ENCODE data around the gene LOXL3. TPM values are rescaled to one million over a fixed set of nuclear protein-coding genes. Genes with fewer than 3 reads are reported as not detected.
"Not testable (repeated sequence)": the region's sequence is repeated elsewhere in the genome, so short reads cannot be mapped to it uniquely, and the experiment has no call there.

LOXL3 gene
- polyA plus RNA-seq, 1 donor from 2014 or later: 20.1 TPM

DNA sequence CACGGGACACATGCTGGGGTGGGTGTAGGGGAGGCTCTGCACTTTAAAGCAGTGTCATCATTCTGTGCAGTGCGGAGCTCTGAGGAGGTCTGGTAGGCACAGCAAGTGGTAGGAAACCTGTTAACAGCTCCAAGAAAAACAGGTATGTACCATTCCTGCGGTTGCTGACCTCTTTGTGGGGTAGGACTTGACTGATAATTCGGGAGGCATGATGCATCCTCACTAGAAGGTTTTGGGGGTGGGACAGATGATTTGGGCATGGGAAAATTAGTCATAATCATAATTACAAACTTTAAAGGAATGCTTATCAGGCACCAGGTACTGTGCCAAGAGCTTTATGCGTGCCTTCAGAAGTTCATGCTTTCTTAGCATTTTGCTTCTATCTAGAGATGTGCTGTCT is 10.5 kb upstream of the LOXL3 start:
- Histone ChIP-seq H3K9ac (ENCODE audit: low read length) (no peak overlapping the region), H3K79me2 (replicated peaks; ENCODE audit: insufficient read depth, low read length) (no peaks in the 10 kb centered on the region), H2AFZ (ENCODE audit: low read depth, low read length) (no peak overlapping the region), H3K4me3 (ENCODE audit: low read length) (no peak overlapping the region), H3K9me3 (ENCODE audit: low read length) (no peaks in the 10 kb centered on the region), H3F3A (ENCODE audit: insufficient read depth, low read length, poor library complexity, severe bottlenecking) (no peaks in the 10 kb centered on the region), H4K20me1 (ENCODE audit: insufficient read depth) (no peaks in the 10 kb centered on the region), H3K36me3 (ENCODE audit: insufficient read depth, low read length) (no peaks in the 10 kb centered on the region), H3K9me2 (ENCODE audit: insufficient read depth, low read length) (no peaks in the 10 kb centered on the region), H3K27ac (ENCODE audit: low read length) (no peak overlapping the region), H3K27me3 (ENCODE audit: insufficient read depth, low read depth, low read length) (peaks cover 2% of the 10 kb centered on the region), H3K4me2 (ENCODE audit: low read length) (no peak overlapping the region)
- no peak for TF ChIP-seq EP300 (conservative IDR thresholded peaks at IDR 0.05; ENCODE audit: poor library complexity, severe bottlenecking)
- TF ChIP-seq, protein P1, sequence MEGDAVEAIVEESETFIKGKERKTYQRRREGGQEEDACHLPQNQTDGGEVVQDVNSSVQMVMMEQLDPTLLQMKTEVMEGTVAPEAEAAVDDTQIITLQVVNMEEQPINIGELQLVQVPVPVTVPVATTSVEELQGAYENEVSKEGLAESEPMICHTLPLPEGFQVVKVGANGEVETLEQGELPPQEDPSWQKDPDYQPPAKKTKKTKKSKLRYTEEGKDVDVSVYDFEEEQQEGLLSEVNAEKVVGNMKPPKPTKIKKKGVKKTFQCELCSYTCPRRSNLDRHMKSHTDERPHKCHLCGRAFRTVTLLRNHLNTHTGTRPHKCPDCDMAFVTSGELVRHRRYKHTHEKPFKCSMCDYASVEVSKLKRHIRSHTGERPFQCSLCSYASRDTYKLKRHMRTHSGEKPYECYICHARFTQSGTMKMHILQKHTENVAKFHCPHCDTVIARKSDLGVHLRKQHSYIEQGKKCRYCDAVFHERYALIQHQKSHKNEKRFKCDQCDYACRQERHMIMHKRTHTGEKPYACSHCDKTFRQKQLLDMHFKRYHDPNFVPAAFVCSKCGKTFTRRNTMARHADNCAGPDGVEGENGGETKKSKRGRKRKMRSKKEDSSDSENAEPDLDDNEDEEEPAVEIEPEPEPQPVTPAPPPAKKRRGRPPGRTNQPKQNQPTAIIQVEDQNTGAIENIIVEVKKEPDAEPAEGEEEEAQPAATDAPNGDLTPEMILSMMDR (IDR thresholded peaks at IDR 0.05; ENCODE audit: poor library complexity, severe bottlenecking): no peak
- no peak for TF ChIP-seq MXI1 (conservative IDR thresholded peaks at IDR 0.05; ENCODE audit: poor library complexity, severe bottlenecking)
- no peak for TF ChIP-seq TAF1 (IDR thresholded peaks at IDR 0.05; ENCODE audit: low read depth)
- TF ChIP-seq, protein P2, sequence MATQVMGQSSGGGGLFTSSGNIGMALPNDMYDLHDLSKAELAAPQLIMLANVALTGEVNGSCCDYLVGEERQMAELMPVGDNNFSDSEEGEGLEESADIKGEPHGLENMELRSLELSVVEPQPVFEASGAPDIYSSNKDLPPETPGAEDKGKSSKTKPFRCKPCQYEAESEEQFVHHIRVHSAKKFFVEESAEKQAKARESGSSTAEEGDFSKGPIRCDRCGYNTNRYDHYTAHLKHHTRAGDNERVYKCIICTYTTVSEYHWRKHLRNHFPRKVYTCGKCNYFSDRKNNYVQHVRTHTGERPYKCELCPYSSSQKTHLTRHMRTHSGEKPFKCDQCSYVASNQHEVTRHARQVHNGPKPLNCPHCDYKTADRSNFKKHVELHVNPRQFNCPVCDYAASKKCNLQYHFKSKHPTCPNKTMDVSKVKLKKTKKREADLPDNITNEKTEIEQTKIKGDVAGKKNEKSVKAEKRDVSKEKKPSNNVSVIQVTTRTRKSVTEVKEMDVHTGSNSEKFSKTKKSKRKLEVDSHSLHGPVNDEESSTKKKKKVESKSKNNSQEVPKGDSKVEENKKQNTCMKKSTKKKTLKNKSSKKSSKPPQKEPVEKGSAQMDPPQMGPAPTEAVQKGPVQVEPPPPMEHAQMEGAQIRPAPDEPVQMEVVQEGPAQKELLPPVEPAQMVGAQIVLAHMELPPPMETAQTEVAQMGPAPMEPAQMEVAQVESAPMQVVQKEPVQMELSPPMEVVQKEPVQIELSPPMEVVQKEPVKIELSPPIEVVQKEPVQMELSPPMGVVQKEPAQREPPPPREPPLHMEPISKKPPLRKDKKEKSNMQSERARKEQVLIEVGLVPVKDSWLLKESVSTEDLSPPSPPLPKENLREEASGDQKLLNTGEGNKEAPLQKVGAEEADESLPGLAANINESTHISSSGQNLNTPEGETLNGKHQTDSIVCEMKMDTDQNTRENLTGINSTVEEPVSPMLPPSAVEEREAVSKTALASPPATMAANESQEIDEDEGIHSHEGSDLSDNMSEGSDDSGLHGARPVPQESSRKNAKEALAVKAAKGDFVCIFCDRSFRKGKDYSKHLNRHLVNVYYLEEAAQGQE (IDR thresholded peaks at IDR 0.05; ENCODE audit: borderline replicate concordance): no peak
- TF ChIP-seq RAD21 (conservative IDR thresholded peaks at IDR 0.05): no peak
- no peak for TF ChIP-seq POLR2AphosphoS5 (IDR thresholded peaks at IDR 0.05)

DNA sequence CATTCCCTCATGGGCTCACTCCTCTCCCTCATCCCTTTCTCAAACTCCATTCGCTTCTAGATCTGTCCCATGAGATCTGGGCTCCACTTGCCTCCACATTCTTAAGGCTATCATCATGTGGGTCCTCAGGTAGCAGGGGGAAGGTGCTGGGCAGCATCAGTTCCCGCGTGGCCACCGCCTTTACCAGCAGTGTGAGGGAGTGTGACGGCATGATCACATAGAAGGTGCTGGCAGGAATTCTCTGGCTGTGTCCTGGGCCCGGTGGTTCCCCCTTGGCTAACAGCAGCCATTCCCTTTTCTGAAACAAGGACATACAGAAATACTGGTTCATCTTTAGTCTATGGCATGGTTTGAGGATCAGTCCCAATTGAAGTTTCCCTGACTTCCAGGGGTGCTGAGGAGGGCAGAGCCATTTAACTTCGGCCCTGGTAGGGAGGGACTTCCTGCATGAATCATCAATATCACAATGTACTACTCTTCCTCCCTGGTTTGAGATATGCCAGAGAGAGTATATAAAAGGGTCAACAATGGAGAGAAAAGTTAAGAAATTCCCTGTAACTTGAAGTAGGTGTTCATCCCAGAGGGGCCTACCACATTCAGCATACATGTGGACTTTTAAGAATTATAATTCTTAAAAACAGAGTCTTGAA is 8.5 kb upstream of the LOXL3 start:
- Histone ChIP-seq H3K27me3 (ENCODE audit: insufficient read depth, low read depth, low read length) (peaks cover 2% of the 10 kb centered on the region), H2AFZ (ENCODE audit: low read depth, low read length) (no peak overlapping the region), H3K9me2 (ENCODE audit: insufficient read depth, low read length) (no peaks in the 10 kb centered on the region), H3K4me3 (ENCODE audit: low read length) (no peak overlapping the region), H3K27ac (ENCODE audit: low read length) (no peak overlapping the region), H3K9me3 (ENCODE audit: low read length) (no peaks in the 10 kb centered on the region), H3K36me3 (ENCODE audit: insufficient read depth, low read length) (no peaks in the 10 kb centered on the region), H4K20me1 (ENCODE audit: insufficient read depth) (no peaks in the 10 kb centered on the region), H3K9ac (ENCODE audit: low read length) (no peak overlapping the region), H3K4me2 (ENCODE audit: low read length) (no peak overlapping the region), H3K79me2 (replicated peaks; ENCODE audit: insufficient read depth, low read length) (no peaks in the 10 kb centered on the region), H3F3A (ENCODE audit: insufficient read depth, low read length, poor library complexity, severe bottlenecking) (no peaks in the 10 kb centered on the region)
- TF ChIP-seq, protein P1 (IDR thresholded peaks at IDR 0.05; ENCODE audit: poor library complexity, severe bottlenecking): no peak
- no peak for TF ChIP-seq EP300 (conservative IDR thresholded peaks at IDR 0.05; ENCODE audit: poor library complexity, severe bottlenecking)

DNA sequence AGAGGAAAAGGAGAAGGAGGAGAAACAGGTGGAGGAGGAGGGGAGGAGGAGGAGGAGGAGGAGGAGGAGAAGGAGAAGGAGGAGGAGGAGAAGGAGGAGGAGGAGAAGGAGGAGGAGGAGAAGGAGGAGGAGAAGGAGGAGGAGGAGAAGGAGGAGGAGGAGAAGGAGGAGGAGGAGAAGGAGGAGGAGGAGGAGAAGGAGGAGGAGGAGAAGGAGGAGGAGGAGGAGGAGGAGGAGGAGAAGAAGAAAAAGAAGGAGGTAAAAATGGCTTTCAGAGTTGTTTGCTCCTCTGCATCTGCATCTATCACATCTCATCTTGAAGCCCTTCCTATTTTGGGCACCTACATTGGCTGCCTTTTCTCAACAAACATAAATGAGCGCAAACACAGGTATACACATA is 7.3 kb upstream of the LOXL3 start:
- not testable (repeated sequence) for H2AFZ ChIP-seq (ENCODE audit: low read depth, low read length); H3F3A ChIP-seq (ENCODE audit: insufficient read depth, low read length, poor library complexity, severe bottlenecking); H3K36me3 ChIP-seq (ENCODE audit: insufficient read depth, low read length); H4K20me1 ChIP-seq (ENCODE audit: insufficient read depth); H3K27me3 ChIP-seq (ENCODE audit: insufficient read depth, low read depth, low read length); H3K9me2 ChIP-seq (ENCODE audit: insufficient read depth, low read length); H3K27ac ChIP-seq (ENCODE audit: low read length); H3K4me2 ChIP-seq (ENCODE audit: low read length); H3K9me3 ChIP-seq (ENCODE audit: low read length); H3K9ac ChIP-seq (ENCODE audit: low read length); H3K4me3 ChIP-seq (ENCODE audit: low read length); H3K79me2 ChIP-seq (replicated peaks; ENCODE audit: insufficient read depth, low read length)
